ENCODE measurements around the gene GNA14.

- TF ChIP-seq CTCF (IDR thresholded peaks at IDR 0.05): no peak
- no peak for TF ChIP-seq POLR2A (IDR thresholded peaks at IDR 0.05)
These were observed 137.5 kb downstream of the GNA14 start for GRCh38 chr9:77510666-77511065.
